T-helper 17 cell (primary cell): ENCODE results near the gene BBLN. TPM values are rescaled to one million over a fixed set of nuclear protein-coding genes. Genes with fewer than 3 reads are reported as not detected.

ENCODE experiments used
- ATAC-seq: fragments of 150-1000 bp; cut with Tn5 transposase; 2 replicates; pipeline ENCODE4 v1.10.0; 2021; ENCODE audit warnings: mild to moderate bottlenecking, moderate library complexity
- DNase-seq, 3 donors: peaks; one replicate each; pipeline versions ENCODE4 v3.0.0 to v3.0.0-alpha.2; 2020 to 2021
- H3K9me3 ChIP-seq: one replicate; pipeline ENCODE4 v1.7.0; 2013; ENCODE audit warnings: low read length, mild to moderate bottlenecking; ENCODE audit not compliant: control insufficient read depth, poor library complexity, severe bottlenecking
- H3K27ac Mint-ChIP-seq: one replicate; pipeline ENCODE4 v1.8.0; 2022; ENCODE audit warnings: mild to moderate bottlenecking, moderate library complexity, mixed read lengths
- H3K27me3 Mint-ChIP-seq: one replicate; pipeline ENCODE4 v1.8.0; 2022; ENCODE audit warnings: mixed read lengths
- H3K36me3 Mint-ChIP-seq: one replicate; pipeline ENCODE4 v1.8.0; 2022; ENCODE audit warnings: low read depth, mixed read lengths
- H3K4me1 Mint-ChIP-seq: one replicate; pipeline ENCODE4 v1.8.0; 2022; ENCODE audit warnings: mild to moderate bottlenecking, mixed read lengths
- H3K4me3 Mint-ChIP-seq: one replicate; pipeline ENCODE4 v1.8.0; 2022; ENCODE audit warnings: mild to moderate bottlenecking, moderate library complexity, mixed read lengths
- total RNA-seq, 4 donors: library from RNA in 2 of 4; stranded (reverse) in 2 of 4; gene quantifications; one replicate each; pipeline ENCODE4 v1.2.3 and lab custom pipeline; 2022 to 2026

Gene BBLN
- total RNA-seq, 2 donors from 2014 or later: 71.0 to 87.9 TPM

DNA sequence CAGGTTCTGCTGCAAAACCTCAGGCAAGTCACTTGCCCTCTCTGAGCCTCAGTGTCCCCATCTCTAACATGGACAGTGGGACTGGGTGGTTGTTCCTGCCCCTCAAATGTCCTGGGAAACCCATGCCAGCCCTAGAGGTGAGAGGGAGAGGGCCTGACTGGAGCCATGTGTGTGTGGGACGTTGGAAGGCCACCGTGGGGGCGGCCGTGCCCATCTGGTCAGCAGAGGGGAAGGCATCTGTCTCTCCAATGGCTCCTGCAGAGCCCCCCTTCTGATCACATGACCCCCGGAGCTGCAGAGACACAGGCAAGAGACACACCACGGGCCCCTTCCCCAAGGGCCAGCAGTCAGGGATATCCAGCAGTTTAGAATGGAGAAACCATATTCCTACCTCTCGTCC lies 44.8 kb downstream of the BBLN start:
- Mint-ChIP-seq H3K36me3 (no peaks in the 10 kb centered on the region), H3K27ac (no peak overlapping the region), H3K4me3 (no peak overlapping the region), H3K4me1 (peaks cover 15% of the 10 kb centered on the region), H3K27me3 (peaks cover 24% of the 10 kb centered on the region)
- H3K9me3 ChIP-seq: no peaks in the 10 kb centered on the region
- DNase-seq (no peak), ATAC-seq (no peak)

DNA sequence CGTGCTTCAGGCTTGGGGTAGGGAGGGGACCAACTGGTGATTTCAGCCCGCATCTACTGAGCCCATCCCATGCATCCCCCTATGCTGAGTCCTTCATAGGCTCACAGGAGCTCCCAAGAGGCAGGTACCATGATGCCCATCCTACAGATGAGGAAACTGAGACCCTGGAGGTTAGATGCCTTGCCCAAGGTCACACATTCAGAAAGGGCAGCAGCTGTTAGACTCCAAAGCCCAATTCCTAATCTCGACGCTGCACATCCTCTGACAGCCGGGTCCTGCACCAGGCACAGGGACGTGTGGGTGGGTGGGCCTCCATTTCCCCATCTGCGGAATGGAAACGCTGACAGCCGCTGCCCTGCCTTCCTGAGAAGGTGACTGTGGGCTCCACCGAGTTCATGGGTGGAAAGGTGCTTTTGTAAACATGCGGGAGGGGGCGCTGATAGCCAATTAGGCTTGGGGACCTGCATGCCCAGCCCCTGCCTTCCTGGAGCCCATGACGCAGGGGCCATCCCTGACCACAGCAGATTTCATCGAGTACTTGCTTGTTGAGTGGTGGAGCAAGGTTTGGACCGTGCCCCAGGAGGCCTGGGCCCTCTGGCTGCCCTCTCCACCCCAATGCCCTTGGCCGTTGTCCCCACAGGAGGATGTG lies 45.4 kb downstream of the BBLN start:
- Mint-ChIP-seq H3K36me3 (no peaks in the 10 kb centered on the region), H3K4me3 (no peak overlapping the region), H3K27ac (no peak overlapping the region), H3K27me3 (peaks cover 24% of the 10 kb centered on the region), H3K4me1 (peaks cover 15% of the 10 kb centered on the region)
- DNase-seq (no peak), ATAC-seq (no peak)
- no peaks in the 10 kb centered on the region for H3K9me3 ChIP-seq

DNA sequence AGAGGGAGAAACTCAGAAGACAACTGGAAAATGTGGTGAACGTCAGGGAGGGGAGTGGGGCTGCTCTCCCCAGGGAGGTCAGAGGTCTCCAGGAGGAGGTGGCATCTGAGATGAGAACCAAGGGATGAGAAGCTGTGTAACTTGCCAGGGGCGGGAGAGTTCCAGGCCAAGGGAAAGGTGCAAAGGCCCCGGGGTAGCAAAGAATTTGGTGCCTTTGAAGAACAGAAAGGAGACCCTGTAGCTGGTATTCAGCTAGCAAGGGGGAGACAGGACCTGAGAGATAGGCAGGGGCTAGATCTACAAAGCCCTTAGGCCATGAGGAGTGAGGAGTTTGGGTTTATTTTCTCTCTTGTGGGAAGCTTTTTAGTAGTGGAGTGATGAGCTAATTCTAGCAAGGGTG lies 46.4 kb downstream of the BBLN start:
- H3K27ac Mint-ChIP-seq: no peak overlapping the region
- no peaks in the 10 kb centered on the region for H3K36me3 Mint-ChIP-seq
- H3K9me3 ChIP-seq: no peaks in the 10 kb centered on the region
- H3K4me1 Mint-ChIP-seq: peaks cover 18% of the 10 kb centered on the region
- H3K4me3 Mint-ChIP-seq: no peak overlapping the region
- DNase-seq (no peak), ATAC-seq (no peak)
- H3K27me3 Mint-ChIP-seq: peaks cover 26% of the 10 kb centered on the region

DNA sequence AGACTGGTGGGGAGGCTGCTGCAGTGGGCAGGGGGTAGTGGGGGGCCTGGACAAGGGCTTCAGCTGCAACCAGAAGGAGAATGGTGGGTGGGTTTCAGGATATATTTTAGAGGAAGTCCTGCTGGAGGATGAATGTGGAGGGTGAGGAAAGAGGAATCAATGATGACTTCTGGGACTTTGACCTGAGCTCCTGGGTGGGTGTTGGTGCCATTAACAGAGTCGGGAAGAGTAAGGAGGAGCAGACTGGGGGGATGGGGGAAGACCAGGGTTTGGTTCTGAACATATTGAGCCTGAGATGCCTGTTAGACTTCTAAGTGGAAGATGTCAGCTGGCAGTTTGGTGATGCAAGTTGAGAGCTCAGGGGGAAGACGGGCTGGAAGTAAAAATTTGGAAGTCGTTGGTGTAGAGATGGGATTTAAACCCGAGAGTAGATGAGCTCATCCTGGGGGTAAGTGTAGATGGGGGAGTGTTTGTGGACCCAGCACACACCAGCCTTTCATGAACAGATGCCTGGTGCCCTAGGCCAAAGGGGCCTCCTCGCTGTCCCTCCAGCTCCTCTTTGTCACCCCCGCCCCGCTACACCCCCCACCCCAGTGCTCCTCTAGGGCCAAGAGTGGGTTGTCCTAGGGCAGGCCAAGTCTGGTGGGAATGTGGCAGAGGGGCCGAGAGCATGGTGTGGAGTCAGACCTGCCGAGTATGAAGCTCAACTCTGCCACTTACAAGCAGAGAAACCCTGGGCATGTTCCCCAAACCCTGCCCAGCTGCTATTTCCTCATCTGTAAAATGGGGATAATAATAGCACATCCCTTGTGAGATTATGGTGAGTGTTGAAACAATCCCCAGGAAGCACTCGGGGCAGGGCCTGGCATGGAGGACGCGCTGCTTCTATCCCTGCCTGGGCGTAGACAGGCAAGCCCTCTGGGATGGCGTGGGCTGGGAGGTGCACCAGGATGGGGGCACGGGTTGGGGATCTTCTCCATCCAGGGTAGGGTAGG lies 47.1 kb downstream of the BBLN start:
- DNase-seq: no peak
- H3K4me1 Mint-ChIP-seq: peaks cover 18% of the 10 kb centered on the region
- ATAC-seq: no peak
- H3K27me3 Mint-ChIP-seq: peaks cover 33% of the 10 kb centered on the region
- H3K9me3 ChIP-seq: no peaks in the 10 kb centered on the region
- H3K27ac Mint-ChIP-seq: no peak overlapping the region
- peaks cover under 1% of the 10 kb centered on the region for H3K36me3 Mint-ChIP-seq
- H3K4me3 Mint-ChIP-seq: no peak overlapping the region

DNA sequence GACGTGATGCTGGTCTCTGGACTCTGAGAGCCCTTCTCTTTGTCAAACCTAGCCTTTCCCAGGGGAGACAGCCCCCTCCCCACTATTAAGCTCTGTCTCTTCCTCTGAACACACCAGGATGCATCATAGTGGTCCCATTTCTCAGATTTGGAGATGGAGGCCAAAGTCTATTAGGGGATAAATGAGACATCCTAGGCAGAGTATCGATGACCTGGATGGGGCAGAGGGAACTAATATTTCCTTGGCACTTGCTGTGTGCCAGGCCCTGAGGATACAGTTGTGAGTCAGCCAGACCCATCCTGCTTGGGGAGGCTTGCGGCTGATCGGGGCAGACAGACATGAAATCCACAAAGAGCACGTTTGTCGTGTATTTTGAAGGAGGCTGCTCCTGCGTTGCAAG lies 48.3 kb downstream of the BBLN start:
- DNase-seq (no peak), ATAC-seq (no peak)
- no peaks in the 10 kb centered on the region for H3K9me3 ChIP-seq
- H3K36me3 Mint-ChIP-seq: peaks cover 2% of the 10 kb centered on the region
- H3K27ac Mint-ChIP-seq: no peak overlapping the region
- no peak overlapping the region for H3K4me3 Mint-ChIP-seq
- peaks cover 14% of the 10 kb centered on the region for H3K4me1 Mint-ChIP-seq
- H3K27me3 Mint-ChIP-seq: peaks cover 34% of the 10 kb centered on the region

DNA sequence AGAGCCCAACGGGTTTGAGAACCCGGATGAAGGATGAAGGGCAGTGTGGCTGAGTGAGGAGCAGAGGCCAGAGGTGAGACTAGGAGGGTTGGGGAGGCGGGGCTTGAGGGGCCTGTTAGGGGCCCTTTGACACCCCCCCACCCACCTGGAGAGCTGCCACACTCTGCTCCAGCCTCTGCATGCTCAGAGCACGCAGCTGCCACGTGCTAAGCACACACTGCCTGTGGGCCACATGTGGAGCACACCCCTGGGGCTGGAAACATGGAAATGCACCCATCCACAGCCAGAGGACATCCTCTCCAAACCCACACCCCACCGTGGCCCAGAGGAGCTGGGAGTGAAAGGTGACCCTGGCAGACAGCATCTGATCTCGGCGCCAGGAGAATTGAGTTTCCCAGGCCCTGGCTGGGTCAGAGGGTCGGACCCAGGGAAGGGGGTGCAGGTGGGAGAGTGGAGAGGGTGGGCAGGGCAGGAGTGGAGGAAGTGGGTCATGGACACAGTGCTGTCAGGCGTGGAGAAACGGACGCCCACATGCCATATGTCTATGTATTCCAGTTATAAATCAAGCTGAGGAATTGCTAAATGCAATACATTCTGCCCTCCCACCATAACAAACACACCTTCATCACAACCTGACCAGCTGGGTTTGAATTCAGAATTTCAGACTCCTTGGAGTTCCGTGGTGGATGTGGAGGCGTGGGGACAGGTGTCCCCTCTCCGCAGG lies 49.0 kb downstream of the BBLN start:
- H3K4me3 Mint-ChIP-seq: no peak overlapping the region
- no peaks in the 10 kb centered on the region for H3K9me3 ChIP-seq
- ATAC-seq (no peak), DNase-seq (no peak)
- no peak overlapping the region for H3K27ac Mint-ChIP-seq
- H3K36me3 Mint-ChIP-seq: peaks cover 2% of the 10 kb centered on the region
- H3K4me1 Mint-ChIP-seq: peaks cover 13% of the 10 kb centered on the region
- peaks cover 33% of the 10 kb centered on the region for H3K27me3 Mint-ChIP-seq

DNA sequence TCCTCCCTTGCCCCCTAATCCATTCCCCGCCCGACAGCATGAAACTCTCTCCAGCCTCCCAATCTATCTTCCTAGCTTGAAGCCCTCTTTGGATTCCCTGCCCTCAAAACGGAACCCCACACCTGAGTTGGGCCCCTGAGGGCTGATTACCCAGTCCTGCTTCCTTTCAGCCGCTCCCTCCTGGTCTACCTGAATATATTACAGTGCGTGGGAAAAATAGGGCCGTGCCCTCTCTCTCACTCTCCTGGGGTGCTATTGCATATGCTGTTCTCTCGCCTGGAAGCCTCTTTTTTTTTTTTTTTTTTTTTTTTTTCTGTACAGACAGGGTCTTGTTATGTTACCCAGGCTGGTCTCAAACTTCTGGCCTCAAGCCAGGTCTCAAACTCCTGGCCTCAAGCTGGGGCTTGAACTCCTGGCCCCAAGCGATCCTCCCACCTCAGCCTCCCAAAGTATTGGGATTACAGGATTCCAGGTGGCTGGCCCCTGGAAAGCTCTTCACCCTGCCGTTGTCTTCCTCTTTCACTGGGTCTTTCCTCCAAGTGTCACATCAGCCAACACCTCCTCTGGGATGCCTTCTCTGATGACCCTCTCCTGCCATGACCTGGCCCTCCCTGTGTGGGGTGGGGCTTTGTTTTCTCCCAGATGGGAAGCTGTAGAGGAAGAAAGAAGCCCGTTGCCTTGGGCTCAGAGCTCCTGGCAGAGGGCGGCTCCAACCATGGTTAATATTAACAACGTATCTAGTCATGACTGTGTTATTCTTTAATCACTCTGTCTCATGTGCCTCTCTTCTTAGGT lies 51.3 kb downstream of the BBLN start:
- Mint-ChIP-seq H3K4me3 (no peak overlapping the region), H3K27me3 (peaks cover 22% of the 10 kb centered on the region), H3K36me3 (peaks cover 2% of the 10 kb centered on the region), H3K4me1 (peaks cover 11% of the 10 kb centered on the region), H3K27ac (no peak overlapping the region)
- DNase-seq (no peak), ATAC-seq (no peak)
- H3K9me3 ChIP-seq: no peaks in the 10 kb centered on the region

DNA sequence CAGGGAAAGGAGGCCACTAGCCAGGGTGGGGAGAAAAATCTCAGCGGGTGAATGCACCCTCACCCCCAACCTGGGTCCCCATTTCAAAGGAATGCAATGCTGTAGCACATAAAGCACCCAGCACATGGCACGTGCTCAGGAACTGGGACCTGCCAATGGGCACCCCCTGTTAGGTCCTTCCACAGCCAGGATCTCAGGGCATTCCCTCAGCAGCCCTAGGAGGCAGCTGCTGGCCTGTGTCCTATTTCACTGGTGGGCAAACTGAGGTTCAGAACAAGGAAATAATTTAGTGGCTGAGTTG lies 51.9 kb downstream of the BBLN start:
- peaks cover 2% of the 10 kb centered on the region for H3K36me3 Mint-ChIP-seq
- no peak for ATAC-seq
- no peak overlapping the region for H3K27ac Mint-ChIP-seq
- H3K4me1 Mint-ChIP-seq: peaks cover 7% of the 10 kb centered on the region
- H3K27me3 Mint-ChIP-seq: peaks cover 18% of the 10 kb centered on the region
- no peak overlapping the region for H3K4me3 Mint-ChIP-seq
- no peaks in the 10 kb centered on the region for H3K9me3 ChIP-seq
- no peak for DNase-seq

Other genes starting within 250 kb of the BBLN start
- gene ST6GALNAC4, start 243.2 kb upstream of the BBLN start, total RNA-seq: 10 to 100 TPM; 18.5 to 22.1 TPM
- gene PIP5KL1, start 229.5 kb upstream of the BBLN start, total RNA-seq: 1 to 10 TPM; 2.1 to 2.3 TPM
- 10 to 100 TPM; 23.3 to 26.2 TPM for gene DPM2, start 222.4 kb upstream of the BBLN start, total RNA-seq
- gene EEIG1, start 179.3 kb upstream of the BBLN start, total RNA-seq: 100 to 1,000 TPM; 254 to 268 TPM
- gene NAIF1, start 92.9 kb upstream of the BBLN start, total RNA-seq: 10 to 100 TPM; 11.6 to 15.2 TPM
- 10 to 100 TPM; 16.3 to 20.4 TPM for gene SLC25A25, start 92.0 kb upstream of the BBLN start, total RNA-seq
- 10 to 100 TPM; 46.4 to 58.2 TPM for gene PTGES2, start 32.5 kb upstream of the BBLN start, total RNA-seq
- 1 to 10 TPM in 1 of 2 donors, not detected in 1; 9.3 TPM for gene LCN2, start 10.8 kb upstream of the BBLN start, total RNA-seq
- 100 to 1,000 TPM; 128 to 134 TPM for gene CIZ1, start 31.3 kb downstream of the BBLN start, total RNA-seq
- 1 to 10 TPM; 1.3 to 2.2 TPM for gene DNM1, start 43.1 kb downstream of the BBLN start, total RNA-seq
- 10 to 100 TPM; 50.0 to 60.5 TPM for gene GOLGA2, start 115.7 kb downstream of the BBLN start, total RNA-seq
- gene SWI5, start 116.0 kb downstream of the BBLN start, total RNA-seq: 10 to 100 TPM in 1 of 2 donors, 1 to 10 TPM in 1; 6.1 to 10.3 TPM
- 1 to 10 TPM; 8.5 to 9.9 TPM for gene TRUB2, start 162.2 kb downstream of the BBLN start, total RNA-seq
- gene COQ4, start 162.6 kb downstream of the BBLN start, total RNA-seq: 10 to 100 TPM; 35.8 to 36.7 TPM
- gene SLC27A4, start 180.3 kb downstream of the BBLN start, total RNA-seq: 1 to 10 TPM; 8.2 to 8.3 TPM
- 10 to 100 TPM; 29.5 to 43.3 TPM for gene URM1, start 211.1 kb downstream of the BBLN start, total RNA-seq